Stimulated activated CD4-positive, alpha-beta T cell treated with anti-CD3 and anti-CD28 coated beads, TNF-alpha, amount 100 ng/mL, for 48 hours (primary cell): Measurements from ENCODE around the gene TECPR1.

Experiments
- DNase-seq, 3 donors: peaks; one replicate each; pipeline ENCODE4 v3.0.0-alpha.2; 2020; ENCODE audit warnings: low read depth in 3 of 3

The TECPR1 gene, protein sequence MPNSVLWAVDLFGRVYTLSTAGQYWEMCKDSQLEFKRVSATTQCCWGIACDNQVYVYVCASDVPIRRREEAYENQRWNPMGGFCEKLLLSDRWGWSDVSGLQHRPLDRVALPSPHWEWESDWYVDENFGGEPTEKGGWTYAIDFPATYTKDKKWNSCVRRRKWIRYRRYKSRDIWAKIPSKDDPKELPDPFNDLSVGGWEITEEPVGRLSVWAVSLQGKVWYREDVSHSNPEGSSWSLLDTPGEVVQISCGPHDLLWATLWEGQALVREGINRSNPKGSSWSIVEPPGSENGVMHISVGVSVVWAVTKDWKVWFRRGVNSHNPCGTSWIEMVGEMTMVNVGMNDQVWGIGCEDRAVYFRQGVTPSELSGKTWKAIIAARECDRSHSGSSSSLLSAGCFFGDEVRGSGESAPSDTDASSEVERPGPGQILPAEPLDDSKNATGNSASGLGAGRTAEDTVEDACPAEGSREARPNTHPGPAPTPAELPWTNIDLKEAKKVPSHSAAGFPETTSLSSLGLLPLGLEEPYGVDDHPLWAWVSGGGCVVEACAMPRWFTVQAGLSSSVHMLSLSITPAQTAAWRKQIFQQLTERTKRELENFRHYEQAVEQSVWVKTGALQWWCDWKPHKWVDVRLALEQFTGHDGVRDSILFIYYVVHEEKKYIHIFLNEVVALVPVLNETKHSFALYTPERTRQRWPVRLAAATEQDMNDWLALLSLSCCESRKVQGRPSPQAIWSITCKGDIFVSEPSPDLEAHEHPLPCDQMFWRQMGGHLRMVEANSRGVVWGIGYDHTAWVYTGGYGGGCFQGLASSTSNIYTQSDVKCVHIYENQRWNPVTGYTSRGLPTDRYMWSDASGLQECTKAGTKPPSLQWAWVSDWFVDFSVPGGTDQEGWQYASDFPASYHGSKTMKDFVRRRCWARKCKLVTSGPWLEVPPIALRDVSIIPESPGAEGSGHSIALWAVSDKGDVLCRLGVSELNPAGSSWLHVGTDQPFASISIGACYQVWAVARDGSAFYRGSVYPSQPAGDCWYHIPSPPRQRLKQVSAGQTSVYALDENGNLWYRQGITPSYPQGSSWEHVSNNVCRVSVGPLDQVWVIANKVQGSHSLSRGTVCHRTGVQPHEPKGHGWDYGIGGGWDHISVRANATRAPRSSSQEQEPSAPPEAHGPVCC

DNA sequence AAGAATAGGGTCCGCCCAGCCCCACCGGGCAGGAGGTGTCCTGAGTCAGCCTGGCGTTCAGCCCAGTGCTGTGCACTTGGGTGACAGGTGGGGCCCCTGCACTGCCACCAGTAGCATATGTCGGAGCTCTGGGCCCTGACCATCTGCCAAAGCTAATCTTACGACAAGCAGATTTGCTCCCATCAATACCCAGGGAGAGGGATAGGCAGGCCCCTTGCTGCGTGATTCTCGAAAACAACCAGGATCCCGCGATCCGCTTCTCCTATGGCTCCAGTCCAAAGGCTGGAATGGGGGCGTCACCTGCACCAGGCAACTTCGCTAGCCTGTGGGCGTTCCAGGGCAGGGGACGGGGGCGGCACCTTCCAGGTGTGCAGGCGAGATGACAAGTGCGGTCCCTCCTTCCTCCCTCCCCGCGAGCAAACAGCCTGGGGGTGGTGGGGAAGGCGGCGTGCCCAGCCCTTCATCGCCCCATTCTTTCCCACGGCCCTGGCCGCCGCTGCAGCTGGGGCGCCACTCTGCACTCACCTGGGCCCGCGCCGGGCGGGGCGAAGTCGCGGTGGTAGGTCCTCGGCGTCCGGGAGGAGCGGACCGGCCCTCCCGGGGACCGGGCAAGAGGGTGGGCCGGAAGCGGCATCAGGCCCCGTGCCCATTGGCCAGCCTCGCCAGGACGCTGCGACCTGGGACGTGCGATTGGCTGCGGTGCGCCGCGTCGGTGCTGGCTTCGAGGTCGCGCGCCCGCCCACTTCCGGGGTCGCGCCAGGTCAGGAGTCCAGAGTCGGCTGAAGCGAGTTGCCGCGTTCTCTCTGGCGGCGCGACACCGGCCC is at the start of gene TECPR1:
Gene TECPR1, minus strand, starts transcription at position 632 of the 824 bp plus-strand sequence. CDS start 6,086 bp downstream, outside the sequence.
- peak; percentile 67 to 86 (median 74) for DNase-seq

DNA sequence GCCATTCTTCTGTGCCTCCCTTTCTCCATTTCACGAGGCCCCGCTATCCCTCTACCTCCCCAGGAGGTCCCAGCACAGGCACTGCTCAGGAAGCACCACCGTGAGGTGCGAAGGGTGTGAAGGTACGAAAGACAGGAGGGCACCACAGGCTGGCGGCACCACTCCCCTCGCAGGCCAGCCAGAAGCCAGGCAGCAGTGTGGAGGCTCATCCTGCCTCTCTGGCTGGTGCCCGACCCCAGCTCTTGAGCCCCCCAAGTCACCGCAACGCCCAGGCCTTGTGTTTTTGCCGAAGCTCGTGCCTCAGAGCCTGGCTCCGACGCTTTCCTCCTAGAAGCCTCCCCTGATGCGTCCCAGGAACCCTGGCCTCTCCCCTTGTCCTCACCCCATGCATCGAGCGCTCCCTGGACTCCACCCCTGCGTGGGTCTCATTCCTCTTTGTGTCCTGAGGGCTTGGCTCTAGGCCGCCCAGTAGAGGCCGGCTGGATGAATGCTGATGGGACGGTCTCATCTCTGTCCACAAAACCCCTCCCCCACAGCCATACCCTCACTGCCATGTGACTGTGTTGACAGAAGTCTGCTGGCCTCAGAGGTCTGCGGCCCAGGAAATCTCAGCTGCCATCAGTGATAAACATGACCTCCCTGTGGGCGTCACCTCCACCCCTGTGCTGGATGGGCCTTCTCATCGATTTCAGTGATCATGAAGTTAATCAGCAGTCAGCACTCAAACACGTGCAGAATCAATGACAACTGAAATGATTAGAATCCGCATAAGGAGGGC is 48.8 kb upstream of the TECPR1 start:
- no peak for DNase-seq

DNA sequence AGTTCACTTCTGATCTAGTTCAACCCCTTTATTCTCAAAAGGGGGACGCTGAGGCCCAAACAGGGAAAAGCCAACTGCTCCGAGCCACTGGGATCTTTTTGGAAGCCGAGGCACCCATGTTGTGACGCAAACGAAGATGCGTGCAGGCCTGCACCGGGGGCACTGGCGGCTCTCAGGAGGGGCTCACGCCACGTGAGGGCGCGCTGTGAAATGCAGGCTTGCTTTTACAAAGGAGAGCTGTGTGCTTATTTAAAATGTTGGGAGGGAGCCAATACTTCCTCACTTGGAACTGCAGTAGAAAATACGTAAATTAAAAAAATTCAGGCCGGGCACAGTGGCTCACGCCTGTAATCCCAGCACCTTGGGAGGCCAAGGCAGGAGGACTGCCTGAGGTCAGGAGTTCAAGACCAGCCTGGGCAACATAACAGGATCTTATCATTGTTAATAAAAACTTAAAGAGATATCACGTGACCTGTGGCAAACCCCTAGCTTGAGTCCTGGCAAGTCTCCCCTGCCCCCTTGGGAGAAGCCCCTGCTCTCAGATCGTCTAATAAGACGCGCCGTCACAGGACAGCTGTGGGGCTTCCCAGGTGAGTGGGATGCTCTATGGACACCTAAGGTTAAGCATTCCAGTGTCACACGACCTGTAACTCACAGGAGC is 45.7 kb upstream of the TECPR1 start:
- DNase-seq: no peak

DNA sequence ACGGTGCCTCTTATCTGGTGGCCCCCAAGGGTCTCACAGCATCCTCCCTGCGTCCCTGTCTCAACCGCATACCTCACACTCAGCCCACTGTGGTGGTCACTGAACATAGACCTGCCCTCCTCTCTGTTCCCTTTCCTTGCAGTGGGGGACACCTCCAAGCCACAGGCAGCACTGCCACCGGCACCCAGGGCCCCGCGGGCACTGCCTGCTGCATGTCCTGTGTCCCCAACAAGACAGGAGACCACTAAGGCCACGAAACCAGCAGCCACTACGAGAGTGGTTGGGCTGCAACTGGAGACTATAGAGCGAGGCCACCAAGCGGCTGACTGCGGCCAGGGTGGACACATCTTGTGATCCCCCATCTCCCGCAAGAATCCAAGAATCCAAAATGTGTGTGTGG is 44.8 kb upstream of the TECPR1 start:
- DNase-seq: no peak

DNA sequence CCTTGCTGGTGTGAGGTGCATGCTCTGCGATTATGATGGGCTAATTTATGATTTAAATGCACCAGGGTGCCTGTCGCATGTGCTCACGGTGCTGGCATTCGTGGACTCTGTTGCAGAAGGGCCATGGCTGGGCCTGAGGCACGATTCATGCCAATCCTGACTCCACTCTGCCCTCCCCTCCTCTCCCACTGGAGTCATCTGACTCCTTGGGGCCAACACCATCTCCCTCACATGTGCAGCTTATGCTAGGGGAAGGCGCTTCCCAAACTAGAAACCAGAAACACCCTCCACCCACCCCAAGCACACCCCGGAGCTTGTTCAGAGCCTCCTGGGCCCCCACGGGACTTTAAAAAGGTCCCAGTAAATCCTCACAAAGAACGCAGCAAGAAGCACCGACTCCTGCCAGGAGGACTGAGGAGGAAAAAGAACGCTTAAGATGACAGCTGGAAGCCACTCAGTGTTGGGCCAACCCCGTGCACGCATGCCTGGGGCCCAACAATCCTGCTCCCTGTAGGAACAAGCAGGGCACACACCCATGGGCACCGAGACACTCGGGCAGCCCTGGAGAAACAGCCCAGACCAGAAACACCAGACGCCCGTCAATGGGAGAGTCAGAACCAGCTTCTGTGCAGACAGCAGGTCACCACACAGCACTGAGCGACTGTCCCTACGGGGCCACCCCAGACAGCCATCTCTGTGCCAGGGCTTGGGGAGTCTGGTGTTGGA is 43.6 kb upstream of the TECPR1 start:
- DNase-seq: no peak

DNA sequence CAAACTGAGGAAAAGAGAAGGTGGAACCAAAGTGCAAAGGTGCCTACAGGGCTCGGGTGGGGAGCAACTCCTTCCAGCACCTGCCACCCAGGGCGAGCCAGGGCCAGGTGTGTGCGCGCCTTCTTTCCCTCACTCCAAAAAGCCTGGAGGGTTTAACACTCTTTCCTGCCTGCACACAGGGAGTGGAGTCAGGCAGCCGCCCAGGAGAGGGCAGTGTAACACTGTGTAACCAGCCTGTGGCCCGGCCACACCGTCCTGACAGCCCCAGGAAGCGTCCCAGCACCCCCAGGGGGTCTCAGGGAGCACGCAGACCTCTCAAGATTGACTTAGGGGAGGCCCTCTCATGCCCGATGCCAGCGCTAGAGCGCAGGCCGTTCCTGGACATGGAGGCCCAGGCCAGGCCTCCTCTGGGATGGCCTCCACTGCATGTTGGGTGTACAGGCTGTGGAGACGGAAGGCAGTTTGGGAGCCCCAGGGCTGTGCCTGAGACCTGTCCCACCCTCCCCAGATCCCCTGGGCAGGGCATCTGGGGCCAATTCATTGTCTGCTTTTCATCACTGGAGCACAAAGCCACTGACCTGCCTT is 42.9 kb upstream of the TECPR1 start:
- peak in 1 of 3 donors; percentile 26 for DNase-seq

DNA sequence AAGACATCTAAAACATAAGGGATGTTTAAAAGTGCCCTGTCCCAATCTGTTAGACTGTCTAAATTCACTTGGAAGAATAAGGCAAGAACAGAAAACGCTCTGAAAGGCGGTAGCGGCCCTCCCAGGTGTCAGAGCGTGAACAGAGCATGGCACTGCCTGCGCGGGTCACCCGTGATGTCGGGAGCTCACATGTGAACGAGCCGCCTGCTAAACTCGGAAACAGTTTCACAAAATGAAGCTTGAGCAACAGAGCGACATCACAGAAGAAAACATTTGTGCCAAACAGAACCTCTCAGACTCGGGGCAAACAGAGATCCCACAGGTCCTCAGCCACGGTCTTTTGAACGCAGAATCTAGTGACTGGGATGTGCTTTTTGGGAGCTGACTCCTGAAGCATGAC is 42.3 kb upstream of the TECPR1 start:
- no peak for DNase-seq

DNA sequence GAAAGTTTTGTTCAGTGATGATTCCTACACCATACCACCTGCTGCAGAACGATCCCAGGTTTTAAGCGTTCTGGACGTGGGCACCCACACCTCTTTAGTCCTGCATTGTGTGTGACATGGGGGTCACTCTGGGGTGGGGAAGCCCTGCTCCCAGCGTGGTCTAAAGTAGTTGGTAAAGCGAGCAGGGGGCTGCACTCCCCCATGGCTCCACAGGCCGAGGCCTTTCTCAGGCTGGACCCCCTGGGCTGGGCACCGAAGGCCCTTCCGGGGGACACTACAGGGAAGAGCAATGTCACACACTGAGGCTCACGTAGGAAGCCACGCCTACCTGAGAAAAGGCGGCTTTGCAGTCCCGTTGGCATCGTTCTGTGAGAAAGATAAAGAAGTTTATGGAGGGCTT is 41.7 kb upstream of the TECPR1 start:
- DNase-seq: no peak

DNA sequence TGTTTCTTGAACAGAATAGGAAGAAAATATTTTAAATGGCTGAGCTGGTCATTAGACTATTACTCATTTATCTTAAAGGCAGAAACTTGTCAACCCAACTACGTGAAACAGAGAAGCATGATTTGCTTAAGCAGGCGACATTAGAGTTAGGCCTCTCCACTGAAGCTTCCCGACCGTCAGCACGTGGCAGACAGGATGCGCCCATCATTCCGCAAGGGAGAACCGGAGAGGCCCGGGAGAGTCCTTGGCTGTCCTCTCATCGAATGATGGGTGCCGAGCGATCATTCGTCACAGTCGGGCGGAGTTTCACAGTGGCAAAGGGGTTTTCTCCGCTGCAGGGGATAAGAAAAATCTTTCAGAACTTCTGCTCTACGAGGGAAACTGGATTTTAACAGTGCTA is 41.2 kb upstream of the TECPR1 start:
- no peak for DNase-seq

DNA sequence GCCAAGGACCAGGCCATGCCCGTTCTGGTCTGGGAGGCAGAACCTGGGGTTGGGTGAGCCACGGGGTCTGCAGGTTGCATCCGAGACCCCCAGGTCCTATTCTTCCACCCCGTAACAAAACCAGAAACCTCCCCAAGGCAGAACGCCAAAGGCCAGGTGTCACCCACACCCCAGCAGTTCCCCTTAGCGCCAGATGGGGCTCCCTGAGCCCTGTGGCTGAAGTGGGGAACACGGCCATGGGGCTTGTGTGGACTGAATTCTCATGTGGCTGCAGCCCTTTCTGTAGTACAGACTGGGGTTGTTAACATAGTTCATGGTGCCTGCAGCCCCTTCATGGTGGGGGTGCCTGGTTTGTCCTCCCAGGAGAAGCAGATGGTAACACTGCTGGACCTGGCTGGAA is 39.7 kb upstream of the TECPR1 start:
- no peak for DNase-seq

DNA sequence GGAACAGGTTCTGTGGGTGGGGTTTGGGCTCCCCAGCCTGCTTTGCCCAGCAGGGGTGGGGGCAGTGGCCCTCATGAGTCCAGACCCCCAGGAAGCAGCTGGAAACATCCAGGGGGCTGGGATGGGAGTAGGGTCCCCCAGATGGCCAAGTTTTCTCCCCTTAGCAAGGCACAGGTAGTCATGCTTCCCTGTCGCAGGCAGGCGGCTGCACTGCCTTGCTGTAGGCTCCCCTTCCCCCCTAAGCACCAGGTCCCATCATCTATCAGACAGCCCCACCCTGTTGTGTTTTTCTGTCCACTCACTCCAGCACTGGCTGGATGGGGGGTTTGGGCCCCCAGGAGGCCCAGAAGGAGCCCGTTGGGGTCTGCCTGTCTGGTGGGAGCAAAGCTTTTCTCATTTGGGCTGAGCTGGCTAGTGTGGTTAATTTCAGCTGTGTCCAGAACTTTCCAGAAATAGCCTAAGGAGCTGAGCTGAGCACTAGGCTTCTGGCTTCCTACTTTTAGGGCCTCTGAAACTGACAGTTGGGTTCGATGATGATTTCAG is 37.4 kb upstream of the TECPR1 start:
- no peak for DNase-seq

DNA sequence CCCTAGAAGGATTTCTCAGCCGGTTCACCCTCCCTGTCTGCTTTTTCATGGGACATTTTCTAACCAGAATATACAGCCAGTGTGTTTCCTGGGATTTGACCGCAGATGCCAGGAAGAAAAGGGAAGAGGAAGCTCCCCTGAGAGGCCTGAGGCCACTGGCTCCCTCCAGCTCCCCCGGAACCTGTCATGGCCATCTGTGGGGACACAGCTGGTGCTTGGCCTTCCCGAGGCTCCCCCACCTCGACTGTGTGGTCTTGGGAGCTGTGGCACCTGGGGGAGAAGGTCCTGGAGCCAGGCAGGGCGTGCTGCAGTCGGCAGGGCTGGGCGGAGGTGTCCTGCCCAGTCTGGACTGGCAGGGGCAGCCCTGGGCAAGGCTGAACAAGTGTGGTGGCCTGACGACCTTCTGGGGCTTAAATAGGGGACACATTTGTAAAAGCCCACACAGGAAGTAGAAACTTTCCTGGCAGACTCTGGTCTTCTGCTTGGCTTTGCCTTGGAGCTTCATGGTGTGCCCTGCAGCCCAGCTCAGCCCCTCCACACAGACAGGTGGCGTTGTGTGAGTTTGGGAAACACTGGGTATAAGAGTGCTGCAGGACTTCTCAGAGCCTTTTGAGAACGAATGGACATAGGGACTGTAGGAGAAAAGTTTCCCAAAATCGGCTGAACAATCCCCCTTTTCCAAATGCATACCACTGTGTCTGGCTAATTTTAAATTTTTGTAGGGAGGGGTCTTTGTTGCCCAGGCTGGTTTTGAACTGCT is 36.2 kb upstream of the TECPR1 start:
- no peak for DNase-seq

DNA sequence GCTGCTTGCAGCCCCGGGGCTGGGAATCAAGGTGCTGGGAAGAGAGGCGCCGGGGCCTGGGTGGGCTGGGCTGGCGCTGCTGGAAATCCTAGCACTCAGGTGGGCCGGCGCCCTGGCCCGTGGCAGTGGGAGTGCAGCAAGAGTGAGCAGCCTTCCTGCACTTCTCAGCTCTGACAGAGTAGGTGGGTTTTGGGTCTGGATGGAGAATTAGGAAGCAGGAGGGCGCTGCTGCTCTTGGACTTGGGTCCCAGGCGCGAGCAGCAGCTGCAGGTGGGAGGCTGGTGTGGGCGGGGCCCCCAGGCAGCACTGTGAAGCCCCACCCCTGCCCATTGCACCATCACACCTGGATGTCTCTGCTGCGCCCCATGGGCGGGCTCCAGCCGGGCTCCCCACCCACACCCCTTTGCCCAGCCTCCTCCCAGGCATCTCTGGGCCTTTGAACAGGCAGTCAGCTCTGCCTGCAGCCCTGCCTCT is 35.5 kb upstream of the TECPR1 start:
- no peak for DNase-seq

DNA sequence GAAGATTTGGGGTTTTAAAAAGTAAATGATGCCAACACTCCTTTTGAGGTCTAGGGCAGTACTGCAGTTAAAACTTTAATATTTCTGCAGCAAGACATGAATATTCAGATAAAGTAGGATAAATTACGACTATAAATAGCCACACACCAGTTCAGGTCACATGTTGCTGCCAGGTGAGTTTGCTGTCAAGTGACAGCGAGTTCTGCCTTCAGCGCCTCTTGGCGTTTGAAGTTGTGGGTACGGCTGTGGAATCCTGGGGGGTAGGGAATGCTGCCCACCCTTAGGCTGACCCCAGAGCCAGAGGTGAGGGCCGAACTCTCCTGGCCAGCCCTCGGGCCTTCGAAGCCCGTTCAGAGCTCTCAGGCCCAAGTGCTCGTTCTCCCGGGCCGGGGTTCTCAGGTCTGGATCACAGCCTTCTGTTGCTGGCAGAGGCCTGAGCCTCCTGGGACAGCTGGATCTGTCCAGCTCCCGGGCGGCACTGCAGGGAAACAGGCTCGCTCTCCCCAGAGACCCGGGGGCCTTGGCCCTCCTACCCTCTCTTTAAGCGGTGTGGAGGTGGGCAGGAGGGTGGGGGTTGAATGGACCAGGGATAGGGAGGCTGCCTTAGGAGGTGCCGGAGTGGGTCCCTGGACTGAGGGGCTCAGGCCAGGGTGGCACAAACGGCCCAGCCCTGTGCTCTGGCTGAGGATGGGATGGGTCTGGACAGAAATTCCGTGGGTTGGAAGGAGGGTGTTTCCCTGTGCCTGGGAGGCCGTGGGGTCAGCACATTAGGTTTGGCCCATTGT is 34.9 kb upstream of the TECPR1 start:
- no peak for DNase-seq

DNA sequence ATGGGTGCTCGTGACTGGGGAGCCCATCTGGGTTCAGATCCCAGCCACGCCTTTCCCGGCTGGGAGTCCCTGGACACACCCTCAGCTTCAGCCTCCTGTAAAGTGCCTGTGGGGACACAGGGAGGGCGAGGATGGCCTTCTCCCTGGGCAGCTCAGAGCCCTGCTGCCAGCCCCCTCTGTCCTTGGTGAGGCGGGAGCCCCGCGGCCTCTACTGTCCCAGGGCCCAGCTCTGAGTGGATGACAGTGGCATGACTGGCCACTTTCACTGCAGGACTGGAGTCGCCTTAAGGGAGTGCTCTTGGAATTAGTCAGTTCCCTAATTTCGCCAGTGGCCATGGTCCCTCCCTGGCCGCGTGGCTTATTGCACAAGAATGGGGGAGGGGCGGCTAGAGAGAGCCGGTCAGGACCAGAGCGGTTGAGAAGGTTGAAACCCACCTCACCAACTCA is 34.1 kb upstream of the TECPR1 start:
- no peak for DNase-seq

DNA sequence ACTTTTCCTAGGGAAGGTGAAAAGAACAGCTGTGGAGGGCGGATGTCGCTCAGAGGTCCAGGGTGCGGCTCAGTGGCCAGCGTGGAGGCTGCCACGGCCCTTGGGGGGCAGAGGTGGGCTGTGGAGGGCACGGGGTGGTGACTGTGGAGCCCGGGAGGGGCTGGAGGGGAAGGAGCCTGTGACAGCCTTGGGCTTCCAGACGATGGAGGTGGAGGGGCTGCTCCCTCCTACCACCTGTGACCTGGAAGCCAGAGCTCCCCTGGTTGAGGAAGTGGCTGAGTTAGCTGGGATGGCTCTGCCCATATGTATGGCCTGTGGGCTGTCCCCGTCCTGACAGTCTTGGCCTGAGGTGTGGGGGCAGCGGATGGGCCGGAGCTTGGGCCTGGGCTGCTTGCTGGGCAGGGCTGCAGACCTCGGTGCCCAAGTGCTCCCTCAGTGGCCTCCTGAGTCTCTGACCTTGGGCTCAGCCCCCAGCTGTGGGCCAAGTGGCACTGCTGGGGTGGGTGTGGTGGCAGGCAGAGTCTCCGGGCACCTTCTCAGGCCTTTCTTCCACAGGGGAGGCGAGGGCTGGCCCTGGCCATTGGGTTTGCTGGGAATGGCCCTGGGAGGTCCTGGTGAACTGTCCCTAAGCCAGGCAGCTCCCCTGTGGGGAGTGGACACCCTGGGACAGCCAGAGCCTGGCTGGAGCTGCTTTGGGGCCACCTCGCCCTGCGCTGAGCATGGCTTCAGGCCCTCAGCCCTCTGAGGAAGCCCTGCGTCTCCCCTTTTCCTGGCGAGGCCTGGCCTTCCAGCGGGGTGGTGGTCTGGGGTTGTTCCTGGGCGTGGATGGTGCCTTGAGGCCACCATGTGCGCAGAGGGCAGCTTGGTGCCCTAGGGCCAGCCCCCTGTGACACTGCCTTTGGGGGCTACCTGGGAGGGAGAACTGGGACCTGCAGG is 33.4 kb upstream of the TECPR1 start:
- no peak for DNase-seq
